Gastroesophageal sphincter (tissue), 4 donors: Measurements from ENCODE around the gene PLK4. TPM values are rescaled to one million over a fixed set of nuclear protein-coding genes. Genes with fewer than 3 reads are reported as not detected.
"Not testable (repeated sequence)": the region's sequence is repeated elsewhere in the genome, so short reads cannot be mapped to it uniquely, and the experiment has no call there.

Experiments
- ATAC-seq: fragments of 150-250 bp; one replicate; pipeline ENCODE4 v1.9.1; 2016; ENCODE audit warnings: mild to moderate bottlenecking, moderate library complexity
- H3K27ac ChIP-seq, 4 donors: fragments of 200-600 bp; sonication (generic) in 3 of 4; 1 replicate in 3 of 4; 2 replicates in 1 of 4; pipeline ENCODE4 v1.5.1; 2016 to 2019
- H3K27me3 ChIP-seq: fragments of 200-600 bp; sonication (generic); one replicate; pipeline ENCODE4 v1.5.1; 2019
- H3K36me3 ChIP-seq, 2 donors: fragments of 200-600 bp; sonication (generic); one replicate each; pipeline ENCODE4 v1.5.1; 2019; ENCODE audit warnings: control low read depth in 1 of 2
- H3K4me1 ChIP-seq, 3 donors: fragments of 200-600 bp; sonication (generic); 1 replicate in 2 of 3; 2 replicates in 1 of 3; pipeline ENCODE4 v1.5.1; 2016 to 2019; ENCODE audit warnings: control low read depth in 2 of 3
- H3K4me3 ChIP-seq, 2 donors: fragments of 200-600 bp; sonication (generic); one replicate each; pipeline ENCODE4 v1.5.1; 2019; ENCODE audit warnings: mild to moderate bottlenecking in 1 of 2, moderate library complexity in 1 of 2
- H3K9me3 ChIP-seq, 3 donors: fragments of 200-600 bp; sonication (generic); one replicate each; pipeline ENCODE4 v1.5.1; 2017 to 2019; ENCODE audit warnings: control low read depth in 2 of 3
- EP300 ChIP-seq: sonication (generic); formaldehyde crosslinking; IDR thresholded peaks from one replicate; pipeline ENCODE4 v1.6.1; 2017; ENCODE audit warnings: antibody characterized with exemption, mild to moderate bottlenecking
- POLR2A ChIP-seq, 2 donors: fragments of 450-650 bp; IDR thresholded peaks; one replicate each; pipeline ENCODE4 v1.6.1; 2017; ENCODE audit warnings: antibody characterized with exemption in 2 of 2, mild to moderate bottlenecking in 2 of 2, moderate library complexity in 1 of 2
- POLR2AphosphoS5 ChIP-seq: sonication (generic); formaldehyde crosslinking; IDR thresholded peaks from one replicate; pipeline ENCODE4 v1.6.1; 2017; ENCODE audit warnings: antibody characterized with exemption
- WGBS, 2 donors: methylation state at CpG; one replicate each; pipeline ENCODE4 v1.1.5; 2018; ENCODE audit warnings: low coverage in 1 of 2; 5-methylcytosine and 5-hydroxymethylcytosine counted together
- total RNA-seq, 4 donors: library from RNA; depleted of rRNA; stranded (reverse); fragments of >200 nt; gene quantifications; one replicate each; pipeline ENCODE4 v1.1.0, GENCODE V29; 2016
- TF ChIP-seq, protein P1 (sequence below), 4 experiments: fragments of 200-600 bp in 2 of 4; fragments of 450-650 bp in 2 of 4; sonication (generic) in 1 of 4; IDR thresholded peaks; one replicate each; pipeline ENCODE4 v1.5.1; 2017 to 2019; ENCODE audit warnings: antibody characterized with exemption in 4 of 4, mild to moderate bottlenecking in 2 of 4, moderate library complexity in 2 of 4

The PLK4 gene
- total RNA-seq, 4 donors from 2014 or later: 0.67 to 6.8 (median 0.69) TPM; not detected in 1

DNA sequence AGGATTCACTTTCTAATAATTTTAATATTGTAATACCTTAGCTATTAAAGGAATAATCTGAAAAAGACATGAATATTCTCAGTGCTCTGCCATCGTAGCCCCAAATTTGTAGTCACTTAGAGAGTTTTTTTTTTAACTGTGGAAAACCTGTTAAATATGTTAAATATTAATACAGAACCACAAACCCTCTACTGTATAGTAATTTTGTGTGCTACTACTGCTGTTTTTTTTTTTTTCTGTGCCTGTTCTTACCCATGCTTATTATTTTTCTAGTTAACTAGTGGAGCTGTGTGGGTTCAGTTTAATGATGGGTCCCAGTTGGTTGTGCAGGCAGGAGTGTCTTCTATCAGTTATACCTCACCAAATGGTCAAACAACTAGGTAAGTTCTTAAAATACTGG is 15.8 kb downstream of the PLK4 start:
- H3K27ac ChIP-seq: no peak overlapping the region
- 80 to 100% methylated on average over 1 of the region's 1 CpG for WGBS, 2 donors
- TF ChIP-seq POLR2AphosphoS5 (no peak), POLR2A (IDR thresholded peaks at IDR 0.05) (no peak), EP300 (no peak)
- TF ChIP-seq, protein P1, sequence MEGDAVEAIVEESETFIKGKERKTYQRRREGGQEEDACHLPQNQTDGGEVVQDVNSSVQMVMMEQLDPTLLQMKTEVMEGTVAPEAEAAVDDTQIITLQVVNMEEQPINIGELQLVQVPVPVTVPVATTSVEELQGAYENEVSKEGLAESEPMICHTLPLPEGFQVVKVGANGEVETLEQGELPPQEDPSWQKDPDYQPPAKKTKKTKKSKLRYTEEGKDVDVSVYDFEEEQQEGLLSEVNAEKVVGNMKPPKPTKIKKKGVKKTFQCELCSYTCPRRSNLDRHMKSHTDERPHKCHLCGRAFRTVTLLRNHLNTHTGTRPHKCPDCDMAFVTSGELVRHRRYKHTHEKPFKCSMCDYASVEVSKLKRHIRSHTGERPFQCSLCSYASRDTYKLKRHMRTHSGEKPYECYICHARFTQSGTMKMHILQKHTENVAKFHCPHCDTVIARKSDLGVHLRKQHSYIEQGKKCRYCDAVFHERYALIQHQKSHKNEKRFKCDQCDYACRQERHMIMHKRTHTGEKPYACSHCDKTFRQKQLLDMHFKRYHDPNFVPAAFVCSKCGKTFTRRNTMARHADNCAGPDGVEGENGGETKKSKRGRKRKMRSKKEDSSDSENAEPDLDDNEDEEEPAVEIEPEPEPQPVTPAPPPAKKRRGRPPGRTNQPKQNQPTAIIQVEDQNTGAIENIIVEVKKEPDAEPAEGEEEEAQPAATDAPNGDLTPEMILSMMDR (IDR thresholded peaks at IDR 0.05): no peak

DNA sequence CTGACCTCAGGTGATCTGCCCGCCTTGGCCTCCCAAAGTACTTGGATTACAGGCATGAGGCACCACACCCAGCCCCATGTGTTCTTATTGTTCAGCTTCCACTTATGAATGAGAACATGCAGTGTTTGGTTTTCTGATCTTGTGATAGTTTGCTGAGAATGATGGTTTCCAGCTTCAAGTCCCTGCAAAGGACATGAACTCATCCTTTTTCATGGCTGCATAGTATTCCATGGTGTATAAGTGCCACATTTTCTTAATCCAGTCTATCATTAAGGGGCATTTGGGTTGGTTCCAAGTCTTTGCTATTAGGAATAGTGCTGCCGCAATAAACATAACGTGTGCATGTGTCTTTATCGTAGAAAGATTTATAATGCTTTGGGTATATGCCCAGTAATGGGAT is 19.0 kb downstream of the PLK4 start:
- H3K9me3 ChIP-seq, H3K27me3 ChIP-seq, ATAC-seq, H3K27ac ChIP-seq, H3K4me3 ChIP-seq, H3K36me3 ChIP-seq, H3K4me1 ChIP-seq: not testable (repeated sequence)
- 94 to 100% methylated on average over 4 of the region's 4 CpGs for WGBS, 2 donors

More for the DNA sequence above, 15.8 kb downstream of the PLK4 start:
- Histone ChIP-seq H3K4me3 (no peak overlapping the region), H3K9me3 (no peaks in the 10 kb centered on the region), H3K4me1 (no peaks in the 10 kb centered on the region), H3K27me3 (no peaks in the 10 kb centered on the region), H3K36me3 (no peaks in the 10 kb centered on the region)
- ATAC-seq: no peak

DNA sequence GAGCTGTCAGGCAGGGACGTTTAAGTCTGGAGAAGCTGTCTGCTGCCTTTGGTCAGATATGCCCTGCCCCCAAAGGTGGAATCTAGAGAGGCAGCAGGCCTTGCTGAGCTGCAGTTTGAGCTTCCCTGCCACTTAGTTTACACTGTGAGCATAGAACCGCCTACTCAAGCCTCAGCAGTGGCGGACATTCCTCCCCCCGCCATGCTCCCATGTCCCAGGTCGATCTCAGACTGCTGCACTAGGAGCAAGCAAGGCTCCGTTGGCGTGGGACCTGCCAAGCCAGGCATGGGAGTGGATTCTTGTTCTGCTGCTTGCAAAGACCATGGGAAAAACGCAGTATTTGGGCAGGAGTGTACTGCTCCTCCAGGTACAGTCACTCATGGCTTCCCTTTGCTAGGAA is 24.3 kb downstream of the PLK4 start:
- H3K27ac ChIP-seq: no peak overlapping the region

DNA sequence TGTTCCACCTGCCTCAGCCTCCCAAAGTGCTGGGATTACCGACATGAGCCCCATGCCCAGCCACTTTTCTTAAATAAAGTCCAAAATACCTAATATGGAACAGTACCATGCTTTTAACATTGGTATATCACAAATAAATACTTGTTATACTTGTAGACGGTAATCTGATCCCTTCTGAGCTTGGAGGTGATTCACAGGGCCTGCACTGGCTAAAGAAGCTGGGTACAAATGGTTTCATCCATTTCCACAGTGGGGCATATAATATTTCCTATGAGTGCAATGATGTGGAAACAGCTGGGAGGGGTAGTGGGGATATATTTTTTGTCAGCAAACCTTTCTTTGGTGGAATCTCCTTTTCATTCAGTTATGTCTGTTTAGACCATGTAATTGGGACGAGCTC is 35.8 kb downstream of the PLK4 start:
- 89 to 91% methylated on average over 3 of the region's 3 CpGs for WGBS, 2 donors
- Histone ChIP-seq H3K4me1 (no peaks in the 10 kb centered on the region), H3K27me3 (no peaks in the 10 kb centered on the region), H3K36me3 (peaks cover 0 to 59% of the 10 kb centered on the region in 2 donors), H3K27ac (no peak overlapping the region), H3K4me3 (no peak overlapping the region), H3K9me3 (no peaks in the 10 kb centered on the region)
- TF ChIP-seq EP300 (no peak), POLR2AphosphoS5 (no peak), POLR2A (IDR thresholded peaks at IDR 0.05) (no peak)
- TF ChIP-seq, protein P1 (IDR thresholded peaks at IDR 0.05): no peak
- ATAC-seq: no peak

More for the DNA sequence above, 24.3 kb downstream of the PLK4 start:
- TF ChIP-seq, protein P1 (IDR thresholded peaks at IDR 0.05): no peak
- no peak for TF ChIP-seq POLR2A (IDR thresholded peaks at IDR 0.05)
- TF ChIP-seq EP300: no peak
- TF ChIP-seq POLR2AphosphoS5: no peak
- WGBS, 2 donors: 80 to 93% methylated on average over 1 to 3 of the region's 8 CpGs
- H3K9me3 ChIP-seq: no peaks in the 10 kb centered on the region
- no peaks in the 10 kb centered on the region for H3K36me3 ChIP-seq
- no peaks in the 10 kb centered on the region for H3K4me1 ChIP-seq
- no peaks in the 10 kb centered on the region for H3K27me3 ChIP-seq
- no peak for ATAC-seq
- no peak overlapping the region for H3K4me3 ChIP-seq

DNA sequence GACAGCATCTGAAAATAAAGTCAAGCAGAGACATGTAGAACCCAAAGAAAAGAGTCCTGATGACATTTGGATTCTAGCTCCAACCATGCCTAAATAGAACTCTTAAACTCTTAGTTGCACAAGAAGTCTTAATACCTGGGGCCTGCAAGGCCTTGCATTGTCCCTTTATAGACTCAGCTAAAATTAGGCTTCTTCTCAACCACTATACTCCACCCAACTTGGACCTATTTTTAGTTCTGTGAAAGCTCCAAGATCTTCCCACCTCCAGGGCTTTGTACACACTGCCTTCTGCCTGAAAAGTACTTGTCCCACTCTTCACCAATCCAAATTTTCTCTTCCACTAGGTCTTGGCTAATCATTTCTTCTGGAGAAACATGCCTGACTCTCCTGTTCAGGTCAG is 36.5 kb downstream of the PLK4 start:
- Histone ChIP-seq H3K36me3 (peaks cover 0 to 65% of the 10 kb centered on the region in 2 donors), H3K27me3 (no peaks in the 10 kb centered on the region), H3K4me3 (no peak overlapping the region), H3K27ac (no peak overlapping the region), H3K4me1 (no peaks in the 10 kb centered on the region), H3K9me3 (no peaks in the 10 kb centered on the region)
- no peak for ATAC-seq
- no peak for TF ChIP-seq POLR2AphosphoS5
- no peak for TF ChIP-seq EP300
- no peak for TF ChIP-seq POLR2A (IDR thresholded peaks at IDR 0.05)
- TF ChIP-seq, protein P1 (IDR thresholded peaks at IDR 0.05): no peak

DNA sequence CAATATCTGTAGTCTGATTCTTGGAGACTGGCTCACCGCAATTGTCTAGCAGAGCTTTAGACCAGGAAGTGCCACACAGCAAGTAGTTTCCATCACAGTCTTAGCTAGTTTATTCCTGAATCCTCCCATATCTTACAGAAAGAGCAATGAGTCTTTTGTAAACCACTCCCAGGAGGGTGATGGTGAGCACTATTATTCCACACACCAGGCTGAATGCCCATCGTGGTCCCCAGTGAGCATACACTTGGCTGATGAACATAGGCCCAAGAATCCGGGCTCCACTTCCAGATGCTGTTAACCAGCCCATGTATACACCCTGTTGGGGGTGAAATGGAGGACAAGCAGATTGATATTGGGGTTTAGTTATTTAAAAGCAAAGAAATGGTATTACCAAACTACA is 39.8 kb downstream of the PLK4 start:
- H3K4me1 ChIP-seq: no peaks in the 10 kb centered on the region
- H3K4me3 ChIP-seq: no peak overlapping the region
- no peaks in the 10 kb centered on the region for H3K27me3 ChIP-seq
- no peak overlapping the region for H3K27ac ChIP-seq
- no peaks in the 10 kb centered on the region for H3K9me3 ChIP-seq
- no peak for ATAC-seq
- peaks cover 0 to 84% of the 10 kb centered on the region in 2 donors for H3K36me3 ChIP-seq
- no peak for TF ChIP-seq POLR2A (IDR thresholded peaks at IDR 0.05)
- no peak for TF ChIP-seq POLR2AphosphoS5
- TF ChIP-seq, protein P1 (IDR thresholded peaks at IDR 0.05): no peak
- TF ChIP-seq EP300: no peak
- WGBS, 2 donors: 76 to 88% methylated on average over 2 to 3 of the region's 3 CpGs
